Brain pericyte (primary cell): ENCODE results near the gene NUDCD3.

Experiments used
- DNase-seq: peaks from one replicate; pipeline ENCODE4 v3.0.0-alpha.2; 2012; ENCODE audit warnings: low read depth, low spot score

NUDCD3 gene

GRCh38 chr7:44368455-44368854 lies 122.0 kb downstream of the NUDCD3 start:
- DNase-seq = no peak

GRCh38 chr7:44367475-44368043 lies 122.9 kb downstream of the NUDCD3 start:
- no peak for DNase-seq

GRCh38 chr7:44366986-44367385 lies 123.5 kb downstream of the NUDCD3 start:
- no peak for DNase-seq

- DNase-seq = no peak
Measured at GRCh38 chr7:44353668-44354067, 136.8 kb downstream of the NUDCD3 start.

- no peak for DNase-seq
Measured at GRCh38 chr7:44348851-44349781, 141.3 kb downstream of the NUDCD3 start.

GRCh38 chr7:44348300-44348699 lies 142.2 kb downstream of the NUDCD3 start:
- no peak for DNase-seq

- no peak for DNase-seq
Measured at GRCh38 chr7:44347546-44348114, 142.8 kb downstream of the NUDCD3 start.

- no peak for DNase-seq
Measured at GRCh38 chr7:44346063-44346462, 144.4 kb downstream of the NUDCD3 start.

- DNase-seq = no peak
Measured at GRCh38 chr7:44341401-44341800, 149.1 kb downstream of the NUDCD3 start.

GRCh38 chr7:44338600-44338999 lies 151.9 kb downstream of the NUDCD3 start:
- no peak for DNase-seq

- no peak for DNase-seq
Measured at GRCh38 chr7:44336491-44336890, 154.0 kb downstream of the NUDCD3 start.

- DNase-seq = no peak
Measured at GRCh38 chr7:44335184-44335583, 155.3 kb downstream of the NUDCD3 start.

- no peak for DNase-seq
Measured at GRCh38 chr7:44334734-44335097, 155.7 kb downstream of the NUDCD3 start.

GRCh38 chr7:44333911-44334733 lies 156.3 kb downstream of the NUDCD3 start:
- no peak for DNase-seq

- DNase-seq = no peak
Measured at GRCh38 chr7:44331682-44332081, 158.8 kb downstream of the NUDCD3 start.

GRCh38 chr7:44330331-44330730 lies 160.1 kb downstream of the NUDCD3 start:
- DNase-seq = no peak

- DNase-seq = no peak
Measured at GRCh38 chr7:44329888-44330287, 160.6 kb downstream of the NUDCD3 start.
